A673 (cell line): ENCODE measurements around the gene TMEM131L.

Source experiments
- EZH2 ChIP-seq: fragments of 200-600 bp; sonication (generic); IDR thresholded peaks from 2 replicates; pipeline ENCODE4 v1.6.1; 2017; ENCODE audit warnings: borderline replicate concordance, low read depth, mild to moderate bottlenecking, mixed read lengths, antibody characterized with exemption, low read length; ENCODE audit not compliant: poor library complexity, severe bottlenecking
- TF ChIP-seq, protein P1 (sequence below): fragments of 300-800, 200-600 bp; sonication (generic); conservative IDR thresholded peaks from 2 replicates; pipeline ENCODE4 v1.5.1; 2017; ENCODE audit warnings: low read depth, mild to moderate bottlenecking, antibody characterized with exemption, low read length, moderate library complexity, mixed read lengths

- TF ChIP-seq, protein P1, sequence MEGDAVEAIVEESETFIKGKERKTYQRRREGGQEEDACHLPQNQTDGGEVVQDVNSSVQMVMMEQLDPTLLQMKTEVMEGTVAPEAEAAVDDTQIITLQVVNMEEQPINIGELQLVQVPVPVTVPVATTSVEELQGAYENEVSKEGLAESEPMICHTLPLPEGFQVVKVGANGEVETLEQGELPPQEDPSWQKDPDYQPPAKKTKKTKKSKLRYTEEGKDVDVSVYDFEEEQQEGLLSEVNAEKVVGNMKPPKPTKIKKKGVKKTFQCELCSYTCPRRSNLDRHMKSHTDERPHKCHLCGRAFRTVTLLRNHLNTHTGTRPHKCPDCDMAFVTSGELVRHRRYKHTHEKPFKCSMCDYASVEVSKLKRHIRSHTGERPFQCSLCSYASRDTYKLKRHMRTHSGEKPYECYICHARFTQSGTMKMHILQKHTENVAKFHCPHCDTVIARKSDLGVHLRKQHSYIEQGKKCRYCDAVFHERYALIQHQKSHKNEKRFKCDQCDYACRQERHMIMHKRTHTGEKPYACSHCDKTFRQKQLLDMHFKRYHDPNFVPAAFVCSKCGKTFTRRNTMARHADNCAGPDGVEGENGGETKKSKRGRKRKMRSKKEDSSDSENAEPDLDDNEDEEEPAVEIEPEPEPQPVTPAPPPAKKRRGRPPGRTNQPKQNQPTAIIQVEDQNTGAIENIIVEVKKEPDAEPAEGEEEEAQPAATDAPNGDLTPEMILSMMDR = no peak
- no peak for TF ChIP-seq EZH2
Observed at GRCh38 chr4:153589703-153590595, 123.8 kb downstream of the TMEM131L start.
